ENCODE measurements around the gene PPT1.

PPT1 gene

GRCh38 chr1:40096977-40097782 is at the start of gene PPT1:
TSS of gene PPT1 (minus strand) at chr1:40097252. CDS start at chr1:40097238, 14 bp downstream.
- in situ Hi-C loops (cut with MboI; ENCODE audit: low sequenced_read_pairs), result no loop called here

DNA sequence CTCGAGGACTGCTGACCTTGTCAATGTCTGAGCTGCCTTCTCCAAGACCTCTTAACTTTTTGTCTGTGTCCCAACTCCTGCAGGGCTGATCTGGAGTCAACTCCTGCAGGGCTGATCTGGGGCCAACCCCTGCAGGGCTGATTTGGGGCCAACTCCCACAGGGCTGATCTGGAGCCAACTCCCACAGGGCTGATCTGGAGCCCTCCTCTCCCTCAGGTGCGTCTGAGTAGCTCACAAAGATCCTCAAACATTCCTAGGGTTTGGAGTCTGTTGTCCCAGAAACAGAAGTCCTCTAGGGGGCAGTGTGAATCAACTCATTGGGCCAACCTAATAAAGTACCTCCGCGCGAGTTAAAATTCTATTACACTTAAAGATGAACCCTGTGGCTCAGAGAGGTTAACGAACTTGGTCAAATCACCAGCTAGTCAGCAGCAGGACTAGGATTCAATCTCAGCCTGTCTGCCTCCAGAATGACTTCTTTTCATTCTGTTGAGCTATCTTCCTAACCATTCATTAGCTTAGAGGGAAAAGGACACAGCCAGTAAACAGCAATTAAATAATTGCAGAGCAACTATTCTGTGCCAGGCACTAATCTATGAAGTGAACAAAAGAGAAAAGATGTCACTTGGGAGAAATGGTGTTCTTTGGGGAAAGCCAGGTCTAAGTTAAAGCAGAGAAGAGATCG is 47.0 kb upstream of the PPT1 start:
- in situ Hi-C loops (cut with MboI; ENCODE audit: low sequenced_read_pairs), result loop anchor here (10.0 to 25.0 kb wide), 2 partner anchors 261 to 693 kb away; no protein-coding TSS in a partner anchor

DNA sequence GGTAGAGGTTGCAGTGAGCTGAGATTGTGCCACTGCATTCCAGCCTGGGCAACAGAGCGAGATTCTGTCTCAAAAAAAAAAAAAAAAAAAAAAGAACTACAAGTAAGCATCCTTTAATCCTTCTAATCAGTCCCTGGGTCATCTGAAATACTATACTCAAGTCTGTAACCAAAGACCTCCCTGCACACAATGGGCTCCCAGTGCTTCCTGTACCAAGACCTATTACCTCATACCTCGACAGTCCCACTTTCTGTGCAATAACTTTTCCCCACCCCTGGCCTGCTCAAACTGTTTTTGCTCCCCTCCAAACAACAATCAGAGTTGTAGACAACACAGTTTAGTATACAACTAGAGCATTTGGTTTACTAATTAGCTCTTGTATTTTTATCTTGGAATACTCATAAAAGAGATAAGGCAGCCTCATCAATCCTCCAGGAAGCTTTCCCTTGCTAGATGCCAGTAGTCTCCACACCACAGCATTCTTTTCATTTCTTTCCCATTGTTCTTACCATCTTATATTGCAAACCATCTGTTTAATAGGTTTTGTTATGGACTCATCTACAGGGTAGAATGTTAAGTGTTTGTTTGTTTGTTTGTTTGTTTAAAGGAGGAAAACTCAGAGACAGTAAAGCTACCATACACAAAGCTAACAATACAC is 45.0 kb upstream of the PPT1 start:
- in situ Hi-C loops (cut with MboI; ENCODE audit: low sequenced_read_pairs), result loop anchor here (10.0 to 25.0 kb wide), 2 partner anchors 263 to 695 kb away; no protein-coding TSS in a partner anchor

DNA sequence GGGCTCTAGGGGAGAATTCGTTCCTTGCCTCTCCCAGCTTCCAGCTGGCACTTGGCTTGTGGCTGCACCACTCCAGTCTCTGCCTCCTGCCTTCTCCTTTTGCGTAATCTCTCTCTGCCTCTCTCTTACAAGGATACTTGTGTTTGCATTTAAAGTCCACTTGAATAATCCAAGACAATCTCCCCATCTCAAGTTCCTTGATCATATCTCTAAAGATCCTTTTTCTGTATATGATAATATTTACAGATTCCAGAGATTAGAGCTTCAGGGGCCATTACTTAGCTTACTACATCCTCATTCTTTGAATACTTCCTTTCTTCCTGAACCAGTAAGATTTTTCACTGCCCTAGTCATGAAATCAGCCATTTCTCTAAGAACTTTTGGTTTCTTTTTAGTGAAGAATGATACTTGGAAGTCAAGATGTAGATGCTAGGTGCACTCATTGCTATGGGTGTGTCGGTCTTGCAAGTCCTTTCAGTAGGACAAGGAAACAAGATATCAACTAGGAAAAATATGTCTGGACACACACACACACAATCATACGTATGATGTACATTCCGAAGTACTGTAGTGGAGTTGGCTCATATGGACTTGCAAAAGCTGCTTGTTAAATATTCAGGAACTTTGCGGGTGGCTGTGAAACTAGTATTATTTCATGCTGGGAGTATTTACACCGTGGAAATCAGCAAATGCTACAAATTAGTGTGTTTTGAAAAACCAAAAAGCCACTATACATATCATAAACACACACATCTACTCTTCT is 43.3 kb upstream of the PPT1 start:
- in situ Hi-C loops (cut with MboI; ENCODE audit: low sequenced_read_pairs), result loop anchor here (10.0 to 25.0 kb wide), 2 partner anchors 264 to 697 kb away; no protein-coding TSS in a partner anchor

- in situ Hi-C loops (cut with MboI; ENCODE audit: low sequenced_read_pairs), result loop anchor here (25.0 kb wide), 1 partner anchor 703 kb away; no protein-coding TSS in a partner anchor
Measured at GRCh38 chr1:40133839-40134238, 36.8 kb upstream of the PPT1 start.

DNA sequence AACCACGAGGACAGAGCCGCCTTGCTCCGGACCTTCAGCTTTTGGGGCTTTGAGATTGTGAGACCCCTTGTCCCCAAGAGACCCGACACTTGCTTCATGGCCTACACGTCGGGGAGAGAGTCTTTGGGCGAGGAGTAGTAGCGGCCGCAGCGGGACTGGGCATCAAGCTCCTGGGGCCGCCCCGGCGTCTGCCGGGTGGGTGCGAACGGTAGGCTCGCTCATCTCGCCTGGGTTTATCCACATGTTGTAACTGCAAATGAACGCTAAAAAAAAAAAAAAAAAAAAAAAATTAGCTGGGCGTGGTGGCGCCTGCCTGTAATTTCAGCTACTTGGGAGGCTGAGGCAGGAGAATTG is 36.2 kb upstream of the PPT1 start:
- in situ Hi-C loops (cut with MboI; ENCODE audit: low sequenced_read_pairs), result loop anchor here (25.0 kb wide), 1 partner anchor 704 kb away; no protein-coding TSS in a partner anchor

GRCh38 chr1:40132383-40133311 is 35.6 kb upstream of the PPT1 start:
- in situ Hi-C loops (cut with MboI; ENCODE audit: low sequenced_read_pairs), result loop anchor here (25.0 kb wide), 1 partner anchor 705 kb away; no protein-coding TSS in a partner anchor

DNA sequence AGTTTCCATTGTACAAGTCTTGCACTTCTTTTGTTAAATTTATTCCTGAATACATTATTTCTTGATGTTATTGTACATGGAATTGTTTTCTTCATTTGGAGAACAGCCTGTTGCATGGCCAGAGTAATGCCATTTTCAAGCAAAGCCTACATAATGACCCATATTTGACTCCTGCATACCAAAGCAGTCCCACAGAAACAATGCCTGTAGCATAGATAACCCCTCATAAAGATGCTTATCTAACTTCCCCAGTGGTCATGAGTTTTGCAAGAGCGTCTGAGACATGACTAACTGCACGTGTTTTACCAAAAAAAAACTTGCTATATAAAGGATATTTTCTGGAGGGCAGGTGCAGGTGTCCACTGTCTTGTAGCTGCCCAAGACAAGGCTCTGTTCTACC is 33.8 kb upstream of the PPT1 start:
- in situ Hi-C loops (cut with MboI; ENCODE audit: low sequenced_read_pairs), result loop anchor here (25.0 kb wide), 1 partner anchor 706 kb away; no protein-coding TSS in a partner anchor

DNA sequence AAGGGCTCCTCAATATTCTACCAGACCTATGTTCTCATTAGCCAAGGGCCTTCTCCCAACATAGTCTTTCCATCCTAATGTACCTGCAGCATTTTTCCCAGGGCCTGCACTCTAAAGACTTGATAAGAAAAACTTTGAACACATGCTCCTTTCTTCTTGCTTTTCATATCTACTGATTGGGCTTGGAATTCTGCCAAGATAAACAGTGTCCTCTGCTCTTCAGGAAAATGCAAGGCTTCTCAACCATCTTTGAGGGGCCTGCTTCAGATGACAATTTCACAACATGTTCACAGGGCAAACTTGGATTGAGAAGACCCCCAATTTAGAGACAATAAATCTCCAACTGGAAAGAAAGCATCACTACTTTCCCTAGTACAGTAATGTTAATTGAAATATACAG is 25.8 kb upstream of the PPT1 start:
- in situ Hi-C loops (cut with MboI; ENCODE audit: low sequenced_read_pairs), result no loop called here

DNA sequence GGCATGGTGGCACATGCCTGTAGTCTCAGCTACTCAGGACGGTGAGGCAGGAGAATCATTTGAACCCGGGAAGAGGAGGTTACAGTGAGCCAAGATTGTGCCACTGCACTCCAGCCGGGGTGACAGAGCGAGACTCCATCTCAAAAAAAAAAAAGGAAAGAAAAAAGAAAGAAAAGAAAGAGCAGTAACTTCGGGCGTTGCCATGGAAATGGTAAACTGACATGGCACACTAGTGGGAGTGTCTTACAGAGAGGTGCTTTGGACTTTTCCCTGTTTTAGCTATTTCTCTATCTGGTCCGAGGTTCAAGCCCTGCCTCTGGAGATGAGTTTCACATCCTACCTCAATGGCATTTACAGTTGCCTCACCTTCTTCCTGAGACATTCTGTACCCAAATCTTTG is 23.1 kb upstream of the PPT1 start:
- in situ Hi-C loops (cut with MboI; ENCODE audit: low sequenced_read_pairs), result no loop called here

DNA sequence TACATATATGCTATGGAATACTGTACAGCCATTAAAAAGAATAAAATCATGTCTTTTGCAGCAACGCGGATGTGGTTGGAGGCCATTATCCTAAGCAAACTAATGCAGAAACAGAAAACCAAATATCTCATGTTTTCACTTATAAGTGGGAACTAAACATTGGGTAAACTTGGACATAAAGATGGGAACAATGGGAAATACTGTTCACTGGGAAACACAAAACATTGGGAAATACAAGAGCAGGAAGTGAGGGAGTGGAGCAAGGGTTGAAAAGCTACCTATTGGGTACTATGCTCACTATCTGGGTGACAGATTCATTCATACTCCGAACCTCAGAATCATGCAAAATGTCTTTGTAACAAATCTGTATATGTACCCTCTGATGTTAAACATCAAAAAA is 17.3 kb upstream of the PPT1 start:
- in situ Hi-C loops (cut with MboI; ENCODE audit: low sequenced_read_pairs), result no loop called here

GRCh38 chr1:40110389-40110788 is 13.3 kb upstream of the PPT1 start:
- in situ Hi-C loops (cut with MboI; ENCODE audit: low sequenced_read_pairs), result no loop called here

DNA sequence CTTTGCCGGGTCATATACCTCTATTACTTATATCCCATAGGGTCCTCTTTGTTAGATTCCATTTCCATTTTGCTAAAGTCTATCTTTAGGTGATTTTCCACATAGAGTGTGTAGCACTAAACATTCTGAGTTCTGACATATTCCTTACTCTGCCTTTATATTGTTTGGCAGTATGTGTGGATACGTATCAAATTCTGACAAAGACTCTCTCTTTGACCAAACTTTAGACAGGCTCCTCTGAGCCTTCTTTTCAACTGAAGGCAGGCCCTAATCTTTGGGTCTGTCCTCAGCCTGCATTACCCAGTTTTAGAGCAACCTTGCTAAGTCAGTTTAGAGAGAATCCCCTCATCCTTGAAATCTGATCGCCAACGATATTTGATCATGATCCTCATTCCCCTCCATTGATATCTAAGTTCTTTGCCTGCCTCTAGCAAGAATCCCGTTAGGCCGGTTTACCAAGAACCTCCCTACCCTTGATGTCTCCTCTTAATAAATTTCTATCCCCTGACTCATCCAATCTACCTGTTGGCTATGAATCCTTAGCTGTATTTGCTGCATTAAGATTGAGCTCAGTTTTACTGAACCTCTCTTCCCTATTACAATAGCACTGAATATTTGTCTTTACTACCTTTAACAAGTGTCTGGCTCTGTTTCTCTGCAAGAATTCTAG is 10.4 kb upstream of the PPT1 start:
- in situ Hi-C loops (cut with MboI; ENCODE audit: low sequenced_read_pairs), result no loop called here

DNA sequence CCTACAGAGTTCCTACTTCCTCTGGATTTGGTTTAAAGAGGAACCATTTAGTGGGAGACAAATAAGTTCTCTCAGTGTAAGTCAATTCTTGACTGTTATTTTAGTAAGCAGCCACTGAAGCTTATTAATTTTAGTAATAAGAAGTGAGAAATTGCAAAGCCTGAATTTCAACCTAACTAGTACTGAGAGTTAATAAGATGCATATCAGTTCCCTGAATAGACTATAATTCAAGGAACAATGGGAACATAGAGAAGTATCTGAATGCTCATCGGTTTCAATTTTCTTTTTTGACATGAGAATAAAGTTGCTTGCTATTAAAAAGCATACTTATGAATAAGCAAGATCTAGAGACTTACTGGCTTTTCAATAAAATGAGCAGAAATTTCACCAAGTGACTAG is 8.0 kb upstream of the PPT1 start:
- in situ Hi-C loops (cut with MboI; ENCODE audit: low sequenced_read_pairs), result no loop called here

- in situ Hi-C loops (cut with MboI; ENCODE audit: low sequenced_read_pairs), result no loop called here
Measured at GRCh38 chr1:40102896-40103295, 5.8 kb upstream of the PPT1 start.

GRCh38 chr1:40102038-40102437 is 5.0 kb upstream of the PPT1 start:
- in situ Hi-C loops (cut with MboI; ENCODE audit: low sequenced_read_pairs), result no loop called here

- in situ Hi-C loops (cut with MboI; ENCODE audit: low sequenced_read_pairs), result no loop called here
Measured at GRCh38 chr1:40096646-40096976, 441 bp downstream of the PPT1 start.

GRCh38 chr1:40095806-40096205 is 1.2 kb downstream of the PPT1 start:
- in situ Hi-C loops (cut with MboI; ENCODE audit: low sequenced_read_pairs), result no loop called here

DNA sequence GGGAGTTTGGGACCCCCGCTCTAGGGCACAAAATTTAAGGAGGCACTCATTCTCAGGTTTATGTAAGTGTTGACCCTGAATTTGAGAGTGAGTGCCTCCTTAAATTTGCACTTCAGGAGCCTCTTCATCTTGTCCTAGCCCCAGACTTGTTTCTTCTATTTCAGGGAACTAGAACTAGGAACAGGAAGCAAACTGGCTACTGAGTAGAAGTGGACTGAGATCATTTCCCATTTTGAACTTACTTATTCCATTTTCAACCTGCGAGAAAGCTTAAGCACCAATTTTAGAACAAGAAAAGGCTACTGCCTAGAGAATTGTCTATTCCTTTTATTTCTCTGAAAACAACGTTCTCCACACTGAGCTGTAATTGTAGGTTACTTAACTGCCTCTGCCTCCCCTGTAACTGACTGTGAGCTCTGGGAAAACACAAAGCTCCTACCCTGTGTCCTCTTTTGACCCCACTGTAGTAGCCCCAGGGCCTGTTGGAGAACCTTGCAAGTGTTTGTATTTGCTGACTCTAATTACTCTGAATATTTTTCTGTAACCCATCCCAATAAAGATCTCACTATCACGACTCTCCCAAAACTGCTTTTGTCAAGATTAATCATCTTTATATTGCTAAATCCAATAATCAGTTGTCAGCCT is 2.5 kb downstream of the PPT1 start:
- in situ Hi-C loops (cut with MboI; ENCODE audit: low sequenced_read_pairs), result no loop called here
